Measurements from ENCODE around the gene FGF1.

The FGF1 gene

DNA sequence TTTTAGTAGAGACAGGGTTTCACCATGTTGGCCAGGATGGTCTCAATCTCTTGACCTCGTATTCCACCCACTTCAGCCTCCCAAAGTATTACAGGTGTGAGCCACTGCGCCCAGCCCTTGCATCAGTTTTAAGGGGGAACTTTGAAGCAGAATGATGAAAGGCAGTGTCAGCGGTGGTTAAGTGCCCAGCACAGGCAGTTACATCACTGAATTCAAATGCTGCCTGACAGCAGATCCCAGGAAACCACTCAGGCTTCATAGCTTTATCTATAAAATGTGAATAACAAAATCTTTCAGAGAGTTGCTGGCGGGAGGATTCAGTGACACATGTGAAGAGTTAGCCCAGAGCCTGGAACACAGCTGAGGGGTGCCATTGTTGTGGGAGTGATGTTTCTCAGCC is 26.5 kb downstream of the FGF1 start:
- no peak for DNase-seq (ENCODE audit: extremely low spot score)
- TF ChIP-seq BHLHE40 (IDR thresholded peaks at IDR 0.05; ENCODE audit: borderline replicate concordance) (no peak), SP1 (IDR thresholded peaks at IDR 0.05) (no peak), ZNF384 (IDR thresholded peaks at IDR 0.05) (no peak), FOXM1 (IDR thresholded peaks at IDR 0.05; ENCODE audit: borderline replicate concordance) (no peak), SUZ12 (IDR thresholded peaks at IDR 0.05) (no peak), L3MBTL2 (conservative IDR thresholded peaks at IDR 0.05) (no peak), FOXK2 (IDR thresholded peaks at IDR 0.05) (no peak), FOXA1 (IDR thresholded peaks at IDR 0.05) (no peak), HDGF (IDR thresholded peaks at IDR 0.05; ENCODE audit: borderline replicate concordance) (no peak), CTBP1 (IDR thresholded peaks at IDR 0.05; ENCODE audit: borderline replicate concordance) (no peak), ARNT (IDR thresholded peaks at IDR 0.05) (no peak), ELF4 (IDR thresholded peaks at IDR 0.05) (no peak), LEF1 (IDR thresholded peaks at IDR 0.05; ENCODE audit: borderline replicate concordance) (no peak), NFRKB (IDR thresholded peaks at IDR 0.05) (no peak), TARDBP (IDR thresholded peaks at IDR 0.05) (no peak)
- TF ChIP-seq, protein P1, sequence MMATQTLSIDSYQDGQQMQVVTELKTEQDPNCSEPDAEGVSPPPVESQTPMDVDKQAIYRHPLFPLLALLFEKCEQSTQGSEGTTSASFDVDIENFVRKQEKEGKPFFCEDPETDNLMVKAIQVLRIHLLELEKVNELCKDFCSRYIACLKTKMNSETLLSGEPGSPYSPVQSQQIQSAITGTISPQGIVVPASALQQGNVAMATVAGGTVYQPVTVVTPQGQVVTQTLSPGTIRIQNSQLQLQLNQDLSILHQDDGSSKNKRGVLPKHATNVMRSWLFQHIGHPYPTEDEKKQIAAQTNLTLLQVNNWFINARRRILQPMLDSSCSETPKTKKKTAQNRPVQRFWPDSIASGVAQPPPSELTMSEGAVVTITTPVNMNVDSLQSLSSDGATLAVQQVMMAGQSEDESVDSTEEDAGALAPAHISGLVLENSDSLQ (IDR thresholded peaks at IDR 0.05), result no peak
- ChIA-PET POLR2A (interaction anchor here (1.4 kb wide), 1 partner anchor 9 kb away, joined by 6 read pairs; no protein-coding TSS in a partner anchor), CTCF (interaction anchor here (0.6 to 1.8 kb wide), 5 partner anchors 36 to 743 kb away, joined by 3 to 8 read pairs (median 3); no protein-coding TSS in a partner anchor)

- no peak for DNase-seq (ENCODE audit: extremely low spot score)
- POLR2A ChIA-PET, result no interaction called here
- TF ChIP-seq FOXM1 (IDR thresholded peaks at IDR 0.05; ENCODE audit: borderline replicate concordance), result no peak
- TF ChIP-seq SUZ12 (IDR thresholded peaks at IDR 0.05), result no peak
- no peak for TF ChIP-seq ZNF384 (IDR thresholded peaks at IDR 0.05)
- TF ChIP-seq L3MBTL2 (conservative IDR thresholded peaks at IDR 0.05), result no peak
- TF ChIP-seq LEF1 (IDR thresholded peaks at IDR 0.05; ENCODE audit: borderline replicate concordance), result no peak
- TF ChIP-seq NFRKB (IDR thresholded peaks at IDR 0.05), result no peak
- no peak for TF ChIP-seq TARDBP (IDR thresholded peaks at IDR 0.05)
- no peak for TF ChIP-seq BHLHE40 (IDR thresholded peaks at IDR 0.05; ENCODE audit: borderline replicate concordance)
- no peak for TF ChIP-seq ARNT (IDR thresholded peaks at IDR 0.05)
- no peak for TF ChIP-seq FOXA1 (IDR thresholded peaks at IDR 0.05)
- TF ChIP-seq FOXK2 (IDR thresholded peaks at IDR 0.05), result no peak
- CTCF ChIA-PET, result interaction anchor here (0.7 to 1.7 kb wide), 2 partner anchors 55 to 381 kb away, joined by 4 to 6 read pairs; no protein-coding TSS in a partner anchor
Observed at GRCh38 chr5:142658278-142658677, 27.6 kb downstream of the FGF1 start.

GRCh38 chr5:142657446-142657845 is 28.4 kb downstream of the FGF1 start:
- ChIA-PET POLR2A (no interaction called here), CTCF (interaction anchor here (1.7 to 3.1 kb wide), 2 partner anchors 41 to 56 kb away, joined by 6 to 57 read pairs; no protein-coding TSS in a partner anchor)
- TF ChIP-seq FOXM1 (IDR thresholded peaks at IDR 0.05; ENCODE audit: borderline replicate concordance) (no peak), HDGF (IDR thresholded peaks at IDR 0.05; ENCODE audit: borderline replicate concordance) (no peak), LEF1 (IDR thresholded peaks at IDR 0.05; ENCODE audit: borderline replicate concordance) (no peak), BHLHE40 (IDR thresholded peaks at IDR 0.05; ENCODE audit: borderline replicate concordance) (no peak), CTBP1 (IDR thresholded peaks at IDR 0.05; ENCODE audit: borderline replicate concordance) (no peak), FOXA1 (IDR thresholded peaks at IDR 0.05) (no peak), TARDBP (IDR thresholded peaks at IDR 0.05) (no peak), SP1 (IDR thresholded peaks at IDR 0.05) (no peak), ARNT (IDR thresholded peaks at IDR 0.05) (no peak), L3MBTL2 (conservative IDR thresholded peaks at IDR 0.05) (no peak), SUZ12 (IDR thresholded peaks at IDR 0.05) (no peak), FOXK2 (IDR thresholded peaks at IDR 0.05) (no peak), NFRKB (IDR thresholded peaks at IDR 0.05) (no peak), ZNF384 (IDR thresholded peaks at IDR 0.05) (no peak), ELF4 (IDR thresholded peaks at IDR 0.05) (no peak)
- TF ChIP-seq, protein P1 (IDR thresholded peaks at IDR 0.05), result no peak
- no peak for DNase-seq (ENCODE audit: extremely low spot score)

DNA sequence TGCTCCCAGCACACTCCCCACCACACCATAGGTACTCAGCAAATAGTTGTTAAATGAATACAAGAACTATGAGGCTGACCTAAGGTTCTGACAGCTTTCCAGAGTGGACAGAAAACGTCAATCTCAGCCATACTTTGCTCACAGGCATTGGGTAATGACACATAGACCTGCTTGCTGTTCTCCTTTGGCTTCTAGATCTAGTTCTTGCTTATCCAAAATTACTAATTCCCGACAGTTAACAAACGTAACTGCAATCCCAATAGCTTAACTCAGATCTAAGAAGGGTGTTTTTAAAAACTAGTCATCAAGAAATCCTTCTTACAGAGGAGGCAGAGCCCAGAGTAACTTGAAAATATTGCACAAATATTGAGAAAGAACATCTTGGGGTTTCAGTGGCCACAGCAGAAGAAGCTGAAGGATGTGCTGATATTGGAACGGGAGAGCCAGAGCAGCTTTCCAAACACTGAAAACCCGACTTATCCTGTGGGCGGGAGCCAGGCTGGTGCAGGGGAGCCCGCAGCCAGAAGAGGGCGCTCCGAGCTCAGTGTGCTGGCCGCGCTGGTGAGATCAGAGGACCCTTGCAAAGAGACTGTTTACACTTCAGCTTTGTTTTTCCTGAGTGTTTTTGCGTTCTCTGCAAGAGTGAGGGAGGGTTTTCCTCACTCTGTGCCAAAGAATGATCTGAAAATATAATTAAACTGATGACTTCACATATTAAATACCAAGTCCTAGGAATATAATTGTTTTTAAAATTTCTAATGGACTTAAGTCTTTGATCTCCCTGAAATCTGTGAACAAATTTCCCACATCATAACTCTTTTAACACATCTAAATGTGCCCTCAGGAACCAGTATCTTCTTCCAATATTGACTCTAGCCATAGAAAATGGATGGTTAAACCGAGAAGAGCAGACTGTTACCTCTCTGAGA is 30.3 kb downstream of the FGF1 start:
- TF ChIP-seq FOXM1 (IDR thresholded peaks at IDR 0.05; ENCODE audit: borderline replicate concordance), result no peak
- no peak for TF ChIP-seq ARNT (IDR thresholded peaks at IDR 0.05)
- TF ChIP-seq, protein P1 (IDR thresholded peaks at IDR 0.05), result no peak
- TF ChIP-seq ZNF384 (IDR thresholded peaks at IDR 0.05), result no peak
- TF ChIP-seq TARDBP (IDR thresholded peaks at IDR 0.05), result no peak
- no peak for TF ChIP-seq CTBP1 (IDR thresholded peaks at IDR 0.05; ENCODE audit: borderline replicate concordance)
- no peak for TF ChIP-seq ELF4 (IDR thresholded peaks at IDR 0.05)
- TF ChIP-seq NFRKB (IDR thresholded peaks at IDR 0.05), result no peak
- no peak for TF ChIP-seq L3MBTL2 (conservative IDR thresholded peaks at IDR 0.05)
- no peak for TF ChIP-seq FOXK2 (IDR thresholded peaks at IDR 0.05)
- TF ChIP-seq BHLHE40 (IDR thresholded peaks at IDR 0.05; ENCODE audit: borderline replicate concordance), result no peak
- no peak for TF ChIP-seq SP1 (IDR thresholded peaks at IDR 0.05)
- TF ChIP-seq FOXA1 (IDR thresholded peaks at IDR 0.05), result no peak
- no peak for TF ChIP-seq HDGF (IDR thresholded peaks at IDR 0.05; ENCODE audit: borderline replicate concordance)
- TF ChIP-seq LEF1 (IDR thresholded peaks at IDR 0.05; ENCODE audit: borderline replicate concordance), result no peak
- no peak for TF ChIP-seq SUZ12 (IDR thresholded peaks at IDR 0.05)
- ChIA-PET CTCF (interaction anchor here (0.6 to 3.1 kb wide), 35 partner anchors 9 to 233 kb away, joined by 3 to 57 read pairs (median 6); partner anchors contain the start of gene FGF1), POLR2A (no interaction called here)
- peak; percentile 89 for DNase-seq (ENCODE audit: extremely low spot score)

GRCh38 chr5:142654578-142655058 is 31.3 kb downstream of the FGF1 start:
- CTCF ChIA-PET, result interaction anchor here (0.7 to 3.1 kb wide), 12 partner anchors 10 to 236 kb away, joined by 3 to 57 read pairs (median 9); no protein-coding TSS in a partner anchor
- POLR2A ChIA-PET, result no interaction called here
- DNase-seq (ENCODE audit: extremely low spot score), result no peak
- no peak for TF ChIP-seq SUZ12 (IDR thresholded peaks at IDR 0.05)
